ENCODE data around the gene C19orf67.

C19orf67 gene

GRCh38 chr19:14085309-14085995 lies at the start of gene C19orf67:
C19orf67 (minus strand) TSS chr19:14085783; CDS start chr19:14085627, 156 bp downstream.
- no peak for DNase-seq (ENCODE audit: low read depth in 2 of 3, low spot score in 1 of 3)

- no peak for DNase-seq (ENCODE audit: low read depth in 2 of 3, low spot score in 1 of 3)
Observed at GRCh38 chr19:14135355-14135754, 49.8 kb upstream of the C19orf67 start.

GRCh38 chr19:14127929-14128509 lies 42.4 kb upstream of the C19orf67 start:
- DNase-seq (ENCODE audit: low read depth in 2 of 3, low spot score in 1 of 3): no peak

GRCh38 chr19:14127176-14127575 lies 41.6 kb upstream of the C19orf67 start:
- DNase-seq (ENCODE audit: low read depth in 2 of 3, low spot score in 1 of 3): no peak

- DNase-seq (ENCODE audit: low read depth in 2 of 3, low spot score in 1 of 3): no peak
Observed at GRCh38 chr19:14122924-14123323, 37.3 kb upstream of the C19orf67 start.

GRCh38 chr19:14120497-14120780 lies 34.9 kb upstream of the C19orf67 start:
- DNase-seq (ENCODE audit: low read depth in 2 of 3, low spot score in 1 of 3): no peak

- no peak for DNase-seq (ENCODE audit: low read depth in 2 of 3, low spot score in 1 of 3)
Observed at GRCh38 chr19:14119644-14120496, 34.3 kb upstream of the C19orf67 start.

GRCh38 chr19:14119146-14119545 lies 33.6 kb upstream of the C19orf67 start:
- DNase-seq (ENCODE audit: low read depth in 2 of 3, low spot score in 1 of 3): no peak

- DNase-seq (ENCODE audit: low read depth in 2 of 3, low spot score in 1 of 3): peak in 1 of 3 donors; percentile 19
Observed at GRCh38 chr19:14118165-14119051, 32.8 kb upstream of the C19orf67 start.

- DNase-seq (ENCODE audit: low read depth in 2 of 3, low spot score in 1 of 3): peak; percentile 92 to 98 (median 97)
Observed at GRCh38 chr19:14117668-14118164, 32.1 kb upstream of the C19orf67 start, which contains the start of gene PRKACA. PRKACA (minus strand) TSS chr19:14117762; CDS start chr19:14117547, 215 bp downstream.

- no peak for DNase-seq (ENCODE audit: low read depth in 2 of 3, low spot score in 1 of 3)
Observed at GRCh38 chr19:14116918-14117578, 31.5 kb upstream of the C19orf67 start.

GRCh38 chr19:14116525-14116917 lies 30.9 kb upstream of the C19orf67 start:
- DNase-seq (ENCODE audit: low read depth in 2 of 3, low spot score in 1 of 3): no peak

- DNase-seq (ENCODE audit: low read depth in 2 of 3, low spot score in 1 of 3): no peak
Observed at GRCh38 chr19:14115756-14116155, 30.2 kb upstream of the C19orf67 start.

- DNase-seq (ENCODE audit: low read depth in 2 of 3, low spot score in 1 of 3): peak in 2 of 3 donors; percentile 40 to 49
Observed at GRCh38 chr19:14114854-14115253, 29.3 kb upstream of the C19orf67 start.

- DNase-seq (ENCODE audit: low read depth in 2 of 3, low spot score in 1 of 3): no peak
Observed at GRCh38 chr19:14114439-14114838, 28.9 kb upstream of the C19orf67 start.

GRCh38 chr19:14113762-14114414 lies 28.3 kb upstream of the C19orf67 start:
- DNase-seq (ENCODE audit: low read depth in 2 of 3, low spot score in 1 of 3): peak; percentile 44 to 50 (median 46)

- DNase-seq (ENCODE audit: low read depth in 2 of 3, low spot score in 1 of 3): no peak
Observed at GRCh38 chr19:14112809-14113385, 27.3 kb upstream of the C19orf67 start.

GRCh38 chr19:14112051-14112808 lies 26.6 kb upstream of the C19orf67 start:
- no peak for DNase-seq (ENCODE audit: low read depth in 2 of 3, low spot score in 1 of 3)

GRCh38 chr19:14111486-14111885 lies 25.9 kb upstream of the C19orf67 start:
- no peak for DNase-seq (ENCODE audit: low read depth in 2 of 3, low spot score in 1 of 3)
